GM18907 (cell line): ENCODE measurements around the gene RNF186.
A peak's percentile ranks its signal among the peaks of the same experiment; 100 is the strongest.
"Not testable (repeated sequence)": the region's sequence is repeated elsewhere in the genome, so short reads cannot be mapped to it uniquely, and the experiment has no call there.

Source experiments
- ATAC-seq: cut with Tn5 transposase; IDR thresholded peaks from one replicate; pipeline ENCODE4 v1.9.1; 2021; ENCODE audit warnings: mild to moderate bottlenecking, moderate library complexity; ENCODE audit not compliant: unreplicated experiment

The RNF186 gene

GRCh38 chr1:19825298-19825697 lies 10.2 kb upstream of the RNF186 start:
- no peak for ATAC-seq

- no peak for ATAC-seq
Observed at GRCh38 chr1:19824541-19824940, 9.5 kb upstream of the RNF186 start.

GRCh38 chr1:19824036-19824435 lies 9.0 kb upstream of the RNF186 start:
- ATAC-seq: no peak

GRCh38 chr1:19819701-19820100 lies 4.6 kb upstream of the RNF186 start:
- ATAC-seq: no peak

GRCh38 chr1:19818324-19818723 lies 3.2 kb upstream of the RNF186 start:
- ATAC-seq: no peak

GRCh38 chr1:19817160-19817559 lies 2.1 kb upstream of the RNF186 start:
- no peak for ATAC-seq

GRCh38 chr1:19816737-19817086 lies 1.6 kb upstream of the RNF186 start:
- ATAC-seq: not testable (repeated sequence)

GRCh38 chr1:19815801-19816736 lies 986 bp upstream of the RNF186 start:
- ATAC-seq: no peak

- no peak for ATAC-seq
Observed at GRCh38 chr1:19814244-19814661, 830 bp downstream of the RNF186 start.

GRCh38 chr1:19813643-19813960 lies 1.5 kb downstream of the RNF186 start:
- no peak for ATAC-seq

GRCh38 chr1:19812875-19813642 lies 2.0 kb downstream of the RNF186 start:
- no peak for ATAC-seq

- ATAC-seq: no peak
Observed at GRCh38 chr1:19811206-19811851, 3.8 kb downstream of the RNF186 start.

- ATAC-seq: no peak
Observed at GRCh38 chr1:19809044-19809750, 5.9 kb downstream of the RNF186 start.

- no peak for ATAC-seq
Observed at GRCh38 chr1:19808351-19808750, 6.7 kb downstream of the RNF186 start.

GRCh38 chr1:19804831-19805251 lies 10.2 kb downstream of the RNF186 start:
- no peak for ATAC-seq

- ATAC-seq: no peak
Observed at GRCh38 chr1:19802269-19802668, 12.8 kb downstream of the RNF186 start.

GRCh38 chr1:19800076-19800804 lies 14.8 kb downstream of the RNF186 start:
- peak; percentile 48 for ATAC-seq

GRCh38 chr1:19799230-19800075 lies 15.6 kb downstream of the RNF186 start, which contains the start of gene TMCO4:
Gene TMCO4, minus strand, starts transcription at chr1:19799916. Its CDS starts 19,158 bp downstream, at chr1:19780758.
- peak; percentile 67 for ATAC-seq

GRCh38 chr1:19798486-19799229 lies 16.4 kb downstream of the RNF186 start:
- no peak for ATAC-seq
